ENCODE measurements around the gene ABLIM3.
"Not testable (repeated sequence)": the region's sequence is repeated elsewhere in the genome, so short reads cannot be mapped to it uniquely, and the experiment has no call there.

The ABLIM3 gene

GRCh38 chr5:149174847-149175234, 33.5 kb downstream of the ABLIM3 start:
- Mint-ChIP-seq H3K4me3 (no peak overlapping the region), H3K9me3 (no peaks in the 10 kb centered on the region), H3K36me3 (no peaks in the 10 kb centered on the region), H3K4me1 (no peaks in the 10 kb centered on the region), H3K27ac (no peak overlapping the region), H3K27me3 (peaks cover 6% of the 10 kb centered on the region)
- CTCF ChIA-PET: interaction anchor here (0.6 to 0.9 kb wide), 3 partner anchors 15 to 444 kb away, joined by 3 to 4 read pairs (median 4); no protein-coding TSS in a partner anchor
- DNase-seq: no peak

GRCh38 chr5:149175346-149176105, 34.2 kb downstream of the ABLIM3 start:
- no peaks in the 10 kb centered on the region for H3K4me1 Mint-ChIP-seq
- no peaks in the 10 kb centered on the region for H3K9me3 Mint-ChIP-seq
- no peak for DNase-seq
- CTCF ChIA-PET: interaction anchor here (0.6 to 0.9 kb wide), 4 partner anchors 15 to 690 kb away, joined by 3 to 4 read pairs (median 4); no protein-coding TSS in a partner anchor
- H3K36me3 Mint-ChIP-seq: no peaks in the 10 kb centered on the region
- H3K4me3 Mint-ChIP-seq: no peak overlapping the region
- H3K27me3 Mint-ChIP-seq: peaks cover 9% of the 10 kb centered on the region
- H3K27ac Mint-ChIP-seq: no peak overlapping the region

DNA sequence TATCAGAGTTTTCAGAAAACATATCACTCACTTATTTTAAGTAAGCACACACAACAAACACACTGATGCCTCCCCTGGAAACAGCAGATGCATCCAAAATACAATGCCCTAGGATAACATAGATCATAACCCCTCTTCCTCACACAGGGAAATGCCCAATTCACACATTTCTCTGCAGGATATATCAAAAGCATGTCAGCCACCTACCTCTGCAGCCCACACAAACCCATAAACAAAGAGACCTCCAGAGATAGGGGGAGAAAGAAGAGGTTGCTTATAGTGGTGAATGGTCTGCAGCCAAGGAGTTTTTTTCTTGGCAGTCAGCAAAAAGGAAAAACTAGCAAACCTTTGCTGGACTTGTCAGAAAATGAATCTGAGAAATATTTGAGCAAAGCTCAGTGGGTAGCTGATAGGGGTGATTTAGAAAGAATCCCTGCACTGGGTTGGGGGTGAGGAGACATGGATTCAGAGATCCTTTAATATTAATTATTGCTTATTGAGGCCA, 36.1 kb downstream of the ABLIM3 start:
- Mint-ChIP-seq H3K36me3 (no peaks in the 10 kb centered on the region), H3K4me1 (no peaks in the 10 kb centered on the region), H3K4me3 (no peak overlapping the region), H3K9me3 (no peaks in the 10 kb centered on the region), H3K27me3 (peaks cover 16% of the 10 kb centered on the region), H3K27ac (no peak overlapping the region)
- no peak for DNase-seq
- CTCF ChIA-PET: no interaction called here

GRCh38 chr5:149177911-149178565, 36.7 kb downstream of the ABLIM3 start:
- H3K4me3 Mint-ChIP-seq: no peak overlapping the region
- no peaks in the 10 kb centered on the region for H3K36me3 Mint-ChIP-seq
- H3K4me1 Mint-ChIP-seq: no peaks in the 10 kb centered on the region
- H3K27me3 Mint-ChIP-seq: peaks cover 16% of the 10 kb centered on the region
- CTCF ChIA-PET: no interaction called here
- no peak overlapping the region for H3K27ac Mint-ChIP-seq
- no peak for DNase-seq
- H3K9me3 Mint-ChIP-seq: no peaks in the 10 kb centered on the region

DNA sequence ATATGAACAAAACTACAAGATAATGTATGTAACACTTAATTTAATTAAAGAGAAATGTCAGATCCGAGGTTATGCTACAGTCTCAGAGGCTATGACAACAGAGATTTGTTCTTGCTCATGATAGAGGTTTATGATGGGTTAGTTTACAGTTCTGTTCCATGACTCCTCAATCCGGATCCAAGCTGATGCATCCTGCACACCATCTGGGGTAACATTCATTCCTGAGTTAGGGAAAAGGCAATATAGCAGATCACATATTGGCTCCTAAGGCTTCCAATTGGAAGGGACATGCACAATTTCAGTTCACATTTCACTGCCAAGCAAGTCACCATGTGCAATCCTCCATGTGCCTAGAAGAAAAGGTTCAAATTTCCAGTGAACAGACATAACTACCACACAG, 40.4 kb downstream of the ABLIM3 start:
- Mint-ChIP-seq H3K27me3 (peaks cover 32% of the 10 kb centered on the region), H3K36me3 (no peaks in the 10 kb centered on the region), H3K27ac (no peak overlapping the region), H3K4me1 (no peaks in the 10 kb centered on the region), H3K4me3 (no peak overlapping the region), H3K9me3 (no peaks in the 10 kb centered on the region)
- DNase-seq: no peak
- CTCF ChIA-PET: no interaction called here

DNA sequence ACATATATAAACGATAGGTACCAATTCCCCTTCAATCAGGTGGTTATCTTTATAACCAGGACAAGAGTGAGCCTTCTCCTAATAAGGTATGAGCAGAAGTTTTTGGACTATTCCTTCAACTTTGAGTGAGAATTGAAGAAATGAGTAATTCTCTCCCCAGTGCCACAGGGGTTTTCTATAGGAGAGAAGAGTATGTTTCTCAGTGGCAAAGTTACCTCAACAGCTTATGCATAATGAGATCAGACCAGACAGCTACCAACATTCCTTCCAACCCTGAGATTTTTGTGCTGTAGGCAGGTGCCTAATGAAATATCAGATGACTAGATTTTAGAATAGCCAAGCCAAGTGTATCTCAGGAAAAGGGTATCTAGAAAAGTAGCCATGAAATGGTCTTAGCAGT, 40.9 kb downstream of the ABLIM3 start:
- CTCF ChIA-PET: no interaction called here
- Mint-ChIP-seq H3K9me3 (no peaks in the 10 kb centered on the region), H3K27me3 (peaks cover 32% of the 10 kb centered on the region), H3K36me3 (no peaks in the 10 kb centered on the region), H3K27ac (no peak overlapping the region), H3K4me3 (no peak overlapping the region), H3K4me1 (no peaks in the 10 kb centered on the region)
- DNase-seq: no peak

DNA sequence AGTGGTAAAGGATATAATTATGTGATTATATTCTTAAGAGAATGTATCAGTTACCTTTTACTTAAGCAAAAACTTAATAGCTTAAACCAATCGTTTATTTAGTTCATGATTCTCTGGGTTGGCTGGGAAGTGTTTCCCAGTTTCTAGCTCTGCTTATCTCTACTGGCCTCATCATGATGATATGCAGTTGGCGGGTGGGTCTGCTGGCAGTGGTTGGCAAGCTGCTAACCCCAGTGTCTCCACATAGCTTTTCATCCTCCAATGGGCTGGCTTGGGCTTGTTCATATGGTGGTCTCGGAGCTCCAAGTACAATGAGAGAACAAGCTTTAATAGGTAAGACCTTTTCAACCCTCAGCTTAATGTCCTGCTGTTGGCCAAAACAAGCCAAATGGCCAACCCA, 43.8 kb downstream of the ABLIM3 start:
- Mint-ChIP-seq H3K4me1 (no peaks in the 10 kb centered on the region), H3K9me3 (no peaks in the 10 kb centered on the region), H3K36me3 (no peaks in the 10 kb centered on the region), H3K27ac (no peak overlapping the region), H3K4me3 (no peak overlapping the region), H3K27me3 (peaks cover 28% of the 10 kb centered on the region)
- CTCF ChIA-PET: interaction anchor here (1.1 kb wide), 1 partner anchor 80 kb away, joined by 3 read pairs; no protein-coding TSS in a partner anchor
- no peak for DNase-seq

DNA sequence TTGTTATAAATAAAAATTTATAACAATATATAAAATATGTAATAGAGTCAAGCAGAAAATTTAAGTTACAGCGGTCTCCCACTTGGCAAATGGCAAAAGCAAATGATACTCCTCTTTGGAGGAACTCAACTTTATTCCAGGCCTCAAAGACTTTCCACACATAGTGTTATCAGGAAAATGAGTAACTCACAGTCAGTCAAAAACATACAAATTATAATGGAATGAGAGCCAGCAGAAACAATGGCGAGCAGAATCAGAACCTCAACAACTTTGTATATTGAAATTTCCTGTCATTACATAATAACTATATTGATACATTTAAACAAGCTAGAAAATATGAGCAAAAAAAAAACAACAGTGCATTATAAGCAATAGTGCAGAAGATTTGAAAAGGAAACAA, 45.2 kb downstream of the ABLIM3 start:
- Mint-ChIP-seq H3K4me1 (no peaks in the 10 kb centered on the region), H3K9me3 (no peaks in the 10 kb centered on the region), H3K4me3 (no peak overlapping the region), H3K27ac (no peak overlapping the region), H3K36me3 (no peaks in the 10 kb centered on the region), H3K27me3 (peaks cover 24% of the 10 kb centered on the region)
- DNase-seq: no peak
- CTCF ChIA-PET: interaction anchor here (1.1 kb wide), 1 partner anchor 79 kb away, joined by 3 read pairs; no protein-coding TSS in a partner anchor

DNA sequence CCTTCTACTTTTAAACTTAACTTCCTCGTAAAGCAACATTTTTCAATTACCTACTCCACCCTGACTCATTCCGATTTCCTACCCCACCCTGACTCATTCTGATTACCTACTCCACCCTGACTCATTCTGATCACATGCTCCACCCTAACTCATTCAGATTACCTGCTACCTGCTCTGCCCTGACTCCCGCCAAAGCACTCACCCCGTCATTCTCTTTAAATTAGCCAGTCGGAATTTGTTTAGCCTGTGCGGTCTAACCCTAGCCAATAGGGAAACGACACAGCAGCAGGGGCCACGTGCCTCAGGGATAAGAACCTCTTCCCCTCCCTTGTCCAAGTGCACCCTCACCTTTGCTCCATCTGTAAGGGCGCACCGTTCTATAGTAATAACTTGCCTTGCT, 46.3 kb downstream of the ABLIM3 start:
- H3K9me3 Mint-ChIP-seq, H3K36me3 Mint-ChIP-seq, H3K27ac Mint-ChIP-seq, H3K4me1 Mint-ChIP-seq, CTCF ChIA-PET, H3K4me3 Mint-ChIP-seq, DNase-seq: not testable (repeated sequence)
- H3K27me3 Mint-ChIP-seq: peaks cover 21% of the 10 kb centered on the region

GRCh38 chr5:149188383-149188782, 47.1 kb downstream of the ABLIM3 start:
- Mint-ChIP-seq H3K36me3 (no peaks in the 10 kb centered on the region), H3K4me1 (no peaks in the 10 kb centered on the region), H3K4me3 (no peak overlapping the region), H3K27me3 (peaks cover 19% of the 10 kb centered on the region), H3K27ac (no peak overlapping the region), H3K9me3 (no peaks in the 10 kb centered on the region)
- no peak for DNase-seq
- CTCF ChIA-PET: no interaction called here

GRCh38 chr5:149195337-149195887, 54.1 kb downstream of the ABLIM3 start:
- Mint-ChIP-seq H3K36me3 (no peaks in the 10 kb centered on the region), H3K9me3 (no peaks in the 10 kb centered on the region), H3K4me1 (no peaks in the 10 kb centered on the region), H3K27ac (no peak overlapping the region), H3K27me3 (peaks cover 4% of the 10 kb centered on the region), H3K4me3 (no peak overlapping the region)
- CTCF ChIA-PET: no interaction called here
- no peak for DNase-seq

GRCh38 chr5:149195962-149196361, 54.7 kb downstream of the ABLIM3 start:
- H3K9me3 Mint-ChIP-seq: no peaks in the 10 kb centered on the region
- CTCF ChIA-PET: interaction anchor here (1.4 kb wide), 1 partner anchor 73 kb away, joined by 5 read pairs; no protein-coding TSS in a partner anchor
- peaks cover 4% of the 10 kb centered on the region for H3K27me3 Mint-ChIP-seq
- DNase-seq: no peak
- no peak overlapping the region for H3K27ac Mint-ChIP-seq
- no peak overlapping the region for H3K4me3 Mint-ChIP-seq
- H3K36me3 Mint-ChIP-seq: no peaks in the 10 kb centered on the region
- no peaks in the 10 kb centered on the region for H3K4me1 Mint-ChIP-seq

DNA sequence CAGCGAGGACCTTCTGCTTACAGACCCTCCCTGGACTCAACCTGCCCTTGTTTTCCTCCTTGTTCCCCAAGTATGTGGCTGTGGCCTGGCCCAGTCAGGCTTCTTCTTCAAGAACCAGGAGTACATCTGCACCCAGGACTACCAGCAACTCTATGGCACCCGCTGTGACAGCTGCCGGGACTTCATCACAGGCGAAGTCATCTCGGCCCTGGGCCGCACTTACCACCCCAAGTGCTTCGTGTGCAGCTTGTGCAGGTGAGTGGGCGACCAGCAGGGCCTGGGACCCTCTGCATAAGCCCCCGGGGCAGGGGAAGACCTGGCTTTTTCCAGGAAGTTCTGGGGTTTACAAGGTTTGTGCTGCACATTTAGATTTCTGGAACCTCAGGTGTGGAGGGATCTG, 56.9 kb downstream of the ABLIM3 start:
- H3K27me3 Mint-ChIP-seq: peaks cover 4% of the 10 kb centered on the region
- no peaks in the 10 kb centered on the region for H3K9me3 Mint-ChIP-seq
- no peak overlapping the region for H3K27ac Mint-ChIP-seq
- no peak for DNase-seq
- H3K4me3 Mint-ChIP-seq: no peak overlapping the region
- CTCF ChIA-PET: interaction anchor here (1.6 kb wide), 1 partner anchor 71 kb away, joined by 5 read pairs; no protein-coding TSS in a partner anchor
- H3K36me3 Mint-ChIP-seq: no peaks in the 10 kb centered on the region
- no peaks in the 10 kb centered on the region for H3K4me1 Mint-ChIP-seq

DNA sequence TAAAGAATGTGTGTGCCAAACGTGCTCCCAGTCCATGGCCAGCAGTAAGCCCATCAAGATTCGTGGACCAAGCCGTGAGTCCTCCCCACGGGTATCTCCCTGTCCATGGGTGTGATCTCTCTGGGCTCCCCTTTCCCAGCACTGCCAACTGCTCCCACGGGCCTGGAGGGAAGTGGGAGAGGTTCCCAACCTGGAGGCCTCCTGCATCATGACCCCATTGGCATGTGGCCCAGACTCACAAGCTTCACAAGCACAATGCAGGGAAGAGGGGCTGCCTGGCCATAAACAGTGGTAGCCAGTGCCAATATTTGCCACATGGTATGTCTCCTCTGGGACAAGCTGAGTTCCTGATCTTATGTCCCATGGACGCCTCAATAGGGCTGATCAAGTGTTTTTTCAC, 59.1 kb downstream of the ABLIM3 start:
- DNase-seq: no peak
- H3K4me3 Mint-ChIP-seq: no peak overlapping the region
- peaks cover 2% of the 10 kb centered on the region for H3K27me3 Mint-ChIP-seq
- H3K4me1 Mint-ChIP-seq: no peaks in the 10 kb centered on the region
- H3K36me3 Mint-ChIP-seq: no peaks in the 10 kb centered on the region
- H3K9me3 Mint-ChIP-seq: no peaks in the 10 kb centered on the region
- CTCF ChIA-PET: interaction anchor here (0.8 kb wide), 1 partner anchor 68 kb away, joined by 3 read pairs; no protein-coding TSS in a partner anchor
- H3K27ac Mint-ChIP-seq: no peak overlapping the region

Data from activated naive CD4-positive, alpha-beta T cell treated with anti-CD3 and anti-CD28 coated beads, Interleukin-2, amount 10 ng/mL, durations not matched to agents 7 days and 5 days (primary cell).